Loucy (cell line): ENCODE data around the gene CDHR2.

Experiments used
- CTCF ChIP-seq: fragments of 200-600 bp; sonication (generic); conservative IDR thresholded peaks from 2 replicates; pipeline ENCODE4 v1.5.1; 2014; ENCODE audit warnings: mild to moderate bottlenecking, antibody characterized with exemption, low read length
- EZH2phosphoT487 ChIP-seq: fragments of 200-600 bp; IDR thresholded peaks from 2 replicates; pipeline ENCODE4 v1.6.1; 2018; ENCODE audit warnings: antibody characterized with exemption, mild to moderate bottlenecking, moderate library complexity, borderline replicate concordance

- TF ChIP-seq CTCF (no peak), EZH2phosphoT487 (no peak)
Observed at GRCh38 chr5:176592573-176592972, 43.4 kb downstream of the CDHR2 start.
